H9 (cell line): Measurements from ENCODE around the gene DLG2. TPM values are rescaled to one million over a fixed set of nuclear protein-coding genes. Genes with fewer than 3 reads are reported as not detected.

ENCODE experiments used
- DNase-seq: peaks from one replicate; pipeline ENCODE4 v3.0.0-alpha.2; 2017
- H2AFZ ChIP-seq: one replicate; pipeline ENCODE4 v1.6.1; 2013; ENCODE audit warnings: mild to moderate bottlenecking, low read length, control low read depth, moderate library complexity
- H2AK5ac ChIP-seq: 2 replicates; pipeline ENCODE4 v1.6.1; 2013; ENCODE audit warnings: low read length, control low read depth, mixed read lengths; ENCODE audit not compliant: insufficient read length
- H2BK120ac ChIP-seq: one replicate; pipeline ENCODE4 v1.6.1; 2013; ENCODE audit warnings: low read depth, mild to moderate bottlenecking, low read length, control low read depth, inconsistent platforms; ENCODE audit not compliant: poor library complexity, severe bottlenecking
- H2BK12ac ChIP-seq: 2 replicates; pipeline ENCODE4 v1.6.1; 2013; ENCODE audit warnings: low read length, control low read depth, mixed read lengths, low read depth; ENCODE audit not compliant: insufficient read length
- H2BK15ac ChIP-seq: 2 replicates; pipeline ENCODE4 v1.6.1; 2013; ENCODE audit warnings: low read depth, low read length, control low read depth
- H2BK20ac ChIP-seq: one replicate; pipeline ENCODE4 v1.6.1; 2013; ENCODE audit warnings: low read depth, mild to moderate bottlenecking, low read length, control low read depth, inconsistent platforms; ENCODE audit not compliant: poor library complexity, severe bottlenecking
- H2BK5ac ChIP-seq: 2 replicates; pipeline ENCODE4 v1.6.1; 2013; ENCODE audit warnings: low read length, control low read depth, mixed read lengths; ENCODE audit not compliant: insufficient read length
- H3K14ac ChIP-seq: 2 replicates; pipeline ENCODE4 v1.6.1; 2013; ENCODE audit warnings: low read length, control low read depth; ENCODE audit not compliant: insufficient read depth
- H3K18ac ChIP-seq: 2 replicates; pipeline ENCODE4 v1.6.1; 2013; ENCODE audit warnings: low read depth, mild to moderate bottlenecking, mixed read lengths, low read length, control low read depth; ENCODE audit not compliant: insufficient read length
- H3K23ac ChIP-seq: 2 replicates; pipeline ENCODE4 v1.6.1; 2013; ENCODE audit warnings: low read length, control low read depth, mixed read lengths, low read depth; ENCODE audit not compliant: insufficient read length
- H3K23me2 ChIP-seq: 2 replicates; pipeline ENCODE4 v1.6.1; 2013; ENCODE audit warnings: low read depth, mild to moderate bottlenecking, mixed read lengths, low read length, control low read depth; ENCODE audit not compliant: insufficient read length, poor library complexity, severe bottlenecking
- H3K27ac ChIP-seq: 2 replicates; pipeline ENCODE4 v1.5.1; 2013; ENCODE audit warnings: low read length, control low read depth, mixed read lengths, low read depth; ENCODE audit not compliant: insufficient read length
- H3K27me3 ChIP-seq: 2 replicates; pipeline ENCODE4 v1.6.1; 2013; ENCODE audit warnings: low read length, control low read depth, inconsistent platforms; ENCODE audit not compliant: insufficient read depth
- H3K4ac ChIP-seq: 2 replicates; pipeline ENCODE4 v1.6.1; 2013; ENCODE audit warnings: low read depth, mild to moderate bottlenecking, control low read depth, inconsistent platforms, low read length, moderate library complexity
- H3K4me1 ChIP-seq: 2 replicates; pipeline ENCODE4 v1.6.1; 2013; ENCODE audit warnings: low read length, control low read depth, inconsistent platforms; ENCODE audit not compliant: insufficient read depth
- H3K4me2 ChIP-seq: 2 replicates; pipeline ENCODE4 v1.6.1; 2013; ENCODE audit warnings: low read length, control low read depth, mixed read lengths; ENCODE audit not compliant: insufficient read length, insufficient read depth
- H3K56ac ChIP-seq: 2 replicates; pipeline ENCODE4 v1.6.1; 2013; ENCODE audit warnings: low read depth, mild to moderate bottlenecking, mixed read lengths, low read length, control low read depth; ENCODE audit not compliant: insufficient read length
- H3K79me1 ChIP-seq: 2 replicates; pipeline ENCODE4 v1.6.1; 2013; ENCODE audit warnings: low read depth, mild to moderate bottlenecking, moderate library complexity, low read length, control low read depth, inconsistent platforms; ENCODE audit not compliant: insufficient read depth, poor library complexity, severe bottlenecking
- H3K79me2 ChIP-seq: 2 replicates; pipeline ENCODE4 v1.6.1; 2013; ENCODE audit warnings: low read length, control low read depth, inconsistent platforms; ENCODE audit not compliant: insufficient read depth
- H3K9ac ChIP-seq: 2 replicates; pipeline ENCODE4 v1.6.1; 2013; ENCODE audit warnings: low read length, control low read depth, mixed read lengths; ENCODE audit not compliant: insufficient read length; ENCODE audit errors: extremely low read depth
- H3K9me3 ChIP-seq: one replicate; pipeline ENCODE4 v1.6.1; 2013; ENCODE audit warnings: low read depth, low read length, inconsistent platforms; ENCODE audit not compliant: control insufficient read depth
- H3T11ph ChIP-seq: one replicate; pipeline ENCODE4 v1.6.1; 2013; ENCODE audit warnings: mild to moderate bottlenecking, low read length, control low read depth, inconsistent platforms
- H4K20me1 ChIP-seq: one replicate; pipeline ENCODE4 v1.6.1; 2013; ENCODE audit not compliant: control insufficient read depth, insufficient read length, insufficient read depth
- H4K5ac ChIP-seq: 2 replicates; pipeline ENCODE4 v1.6.1; 2013; ENCODE audit warnings: low read depth, mild to moderate bottlenecking, mixed read lengths, low read length, control low read depth; ENCODE audit not compliant: insufficient read length
- H4K8ac ChIP-seq: replicated peaks from 2 replicates; pipeline ENCODE4 v1.6.1; 2013; ENCODE audit warnings: low read length, control low read depth, mixed read lengths, low read depth; ENCODE audit not compliant: insufficient read length
- H4K91ac ChIP-seq: 2 replicates; pipeline ENCODE4 v1.6.1; 2013; ENCODE audit warnings: low read depth, mild to moderate bottlenecking, moderate library complexity, mixed read lengths, low read length, control low read depth; ENCODE audit not compliant: insufficient read length
- H3K27ac Mint-ChIP-seq, 3 experiments: 2 replicates in 2 of 3; 3 replicates in 1 of 3; pipeline ENCODE4 v1.8.0; 2020 to 2021; ENCODE audit warnings: mixed read lengths in 3 of 3, mild to moderate bottlenecking in 1 of 3, moderate library complexity in 1 of 3
- H3K27me3 Mint-ChIP-seq: 2 replicates; pipeline ENCODE4 v1.8.0; 2021; ENCODE audit warnings: low read depth, mild to moderate bottlenecking, moderate library complexity, mixed read lengths
- H3K36me3 Mint-ChIP-seq, 3 experiments: 2 replicates in 2 of 3; 3 replicates in 1 of 3; pipeline ENCODE4 v1.8.0; 2020 to 2021; ENCODE audit warnings: low read depth in 3 of 3, mixed read lengths in 3 of 3; ENCODE audit not compliant: insufficient read depth in 1 of 3
- H3K4me1 Mint-ChIP-seq, 2 experiments: 2 replicates each; pipeline ENCODE4 v1.8.0; 2020; ENCODE audit warnings: mixed read lengths in 2 of 2
- H3K4me3 Mint-ChIP-seq, 2 experiments: 2 replicates in 1 of 2; 3 replicates in 1 of 2; pipeline ENCODE4 v1.8.0; 2020 to 2021; ENCODE audit warnings: mild to moderate bottlenecking in 2 of 2, mixed read lengths in 2 of 2, moderate library complexity in 1 of 2
- H3K9me3 Mint-ChIP-seq, 2 experiments: 2 replicates in 1 of 2; 3 replicates in 1 of 2; pipeline ENCODE4 v1.8.0; 2020; ENCODE audit warnings: mild to moderate bottlenecking in 2 of 2, mixed read lengths in 2 of 2, moderate library complexity in 1 of 2
- CTCF ChIP-seq: fragments of 200-600 bp; sonication (generic); conservative IDR thresholded peaks from 3 replicates; pipeline ENCODE4 v1.8.0; 2021; ENCODE audit warnings: antibody characterized with exemption, mild to moderate bottlenecking
- WGBS: extraction: QIAGEN DNeasy Blood & Tissue Kit; methylation state at CpG from one replicate; pipeline ENCODE4 v1.1.7; 2013; ENCODE audit warnings: missing lambda C conversion rate, low lambda C conversion rate, mixed read lengths; ENCODE audit not compliant: insufficient read length; ENCODE audit errors: extremely low coverage; 5-methylcytosine and 5-hydroxymethylcytosine counted together
- total RNA-seq: library from RNA; stranded (reverse); gene quantifications from 2 replicates; pipeline ENCODE4 v1.2.1, GENCODE V29; 2021

DLG2 gene
- total RNA-seq, 1 experiment from 2014 or later: 8.0 TPM

- Histone ChIP-seq H3K27me3 (no peaks in the 10 kb centered on the region), H4K8ac (no peak overlapping the region), H3K56ac (no peak overlapping the region), H3K9me3 (no peaks in the 10 kb centered on the region), H4K5ac (no peak overlapping the region), H3T11ph (no peak overlapping the region), H2BK15ac (no peak overlapping the region), H3K79me2 (no peaks in the 10 kb centered on the region), H2AK5ac (no peak overlapping the region), H2BK12ac (no peak overlapping the region), H4K20me1 (no peaks in the 10 kb centered on the region), H3K9ac (no peak overlapping the region), H3K14ac (no peak overlapping the region), H3K4me2 (no peak overlapping the region), H2BK5ac (no peak overlapping the region), H3K4ac (no peak overlapping the region), H3K23ac (no peak overlapping the region), H2BK120ac (no peak overlapping the region), H2BK20ac (no peak overlapping the region), H3K23me2 (no peaks in the 10 kb centered on the region), H3K4me1 (no peaks in the 10 kb centered on the region), H3K79me1 (no peaks in the 10 kb centered on the region), H4K91ac (no peak overlapping the region), H3K18ac (no peak overlapping the region), H3K27ac (no peak overlapping the region), H2AFZ (no peak overlapping the region)
- Mint-ChIP-seq H3K27me3 (peaks cover 11% of the 10 kb centered on the region), H3K4me1 (peaks cover 11 to 12% of the 10 kb centered on the region in 2 experiments), H3K27ac (no peak overlapping the region), H3K4me3 (no peak overlapping the region), H3K9me3 (no peaks in the 10 kb centered on the region), H3K36me3 (no peaks in the 10 kb centered on the region)
- TF ChIP-seq CTCF: no peak
- DNase-seq: no peak
- WGBS: no CpG with 5 or more reads among the region's 4 CpGs
These were observed 1868.0 kb downstream of the DLG2 start for GRCh38 chr11:83759148-83759547.
